Activated naive CD4-positive, alpha-beta T cell treated with anti-CD3 and anti-CD28 coated beads for 36 hours (primary cell): ENCODE results near the gene FYCO1. TPM values are rescaled to one million over a fixed set of nuclear protein-coding genes. Genes with fewer than 3 reads are reported as not detected.

ENCODE experiments used
- CTCF ChIA-PET: fragments of 350-600 bp; sonication (Branson Sonifier 250); formaldehyde crosslinking; loops from one replicate; lab custom pipeline; 2021; ENCODE audit warnings: antibody characterized with exemption; lab: Charles Lee
- DNase-seq: peaks from one replicate; pipeline ENCODE4 v3.0.0-alpha.2; 2020
- H3K27ac Mint-ChIP-seq: one replicate; pipeline ENCODE4 v1.8.0; 2021; ENCODE audit warnings: mild to moderate bottlenecking, mixed read lengths
- H3K27me3 Mint-ChIP-seq: one replicate; pipeline ENCODE4 v1.8.0; 2021; ENCODE audit warnings: low read depth, mixed read lengths
- H3K36me3 Mint-ChIP-seq: one replicate; pipeline ENCODE4 v1.8.0; 2021; ENCODE audit warnings: low read depth, mixed read lengths
- H3K4me1 Mint-ChIP-seq: one replicate; pipeline ENCODE4 v1.8.0; 2021; ENCODE audit warnings: low read depth, mixed read lengths
- H3K4me3 Mint-ChIP-seq: one replicate; pipeline ENCODE4 v1.8.0; 2021; ENCODE audit warnings: mild to moderate bottlenecking, moderate library complexity, mixed read lengths
- H3K9me3 Mint-ChIP-seq: one replicate; pipeline ENCODE4 v1.8.0; 2021; ENCODE audit warnings: mixed read lengths
- intact Hi-C: fragments of 100-400 bp; cut with micrococcal nuclease; formaldehyde crosslinking; loops from one replicate; pipeline ENCODE4 v1.15.1; 2023
- total RNA-seq, 2 experiments: library from RNA; stranded (reverse); gene quantifications; one replicate each; pipeline ENCODE4 v1.2.3, GENCODE V29; 2021

FYCO1 gene
- total RNA-seq, 2 experiments from 2014 or later = 10.2 to 10.5 TPM

- no peaks in the 10 kb centered on the region for H3K9me3 Mint-ChIP-seq
- CTCF ChIA-PET = interaction anchor here (15.3 kb wide), 1 partner anchor 145 kb away, joined by 263 read pairs; no protein-coding TSS in a partner anchor
- no peaks in the 10 kb centered on the region for H3K27me3 Mint-ChIP-seq
- no peak overlapping the region for H3K27ac Mint-ChIP-seq
- H3K36me3 Mint-ChIP-seq = peaks cover 46% of the 10 kb centered on the region
- DNase-seq = no peak
- intact Hi-C loops = no loop called here
- H3K4me1 Mint-ChIP-seq = no peaks in the 10 kb centered on the region
- no peak overlapping the region for H3K4me3 Mint-ChIP-seq
Observed at GRCh38 chr3:45933591-45933990, 62.0 kb downstream of the FYCO1 start.

GRCh38 chr3:45932112-45932511 is 63.5 kb downstream of the FYCO1 start:
- DNase-seq = no peak
- H3K27ac Mint-ChIP-seq = no peak overlapping the region
- no peaks in the 10 kb centered on the region for H3K27me3 Mint-ChIP-seq
- CTCF ChIA-PET = interaction anchor here (0.5 to 5.1 kb wide), 4 partner anchors 13 to 389 kb away, joined by 3 to 46 read pairs (median 22); no protein-coding TSS in a partner anchor
- H3K4me3 Mint-ChIP-seq = no peak overlapping the region
- intact Hi-C loops = no loop called here
- peaks cover 53% of the 10 kb centered on the region for H3K36me3 Mint-ChIP-seq
- no peaks in the 10 kb centered on the region for H3K4me1 Mint-ChIP-seq
- no peaks in the 10 kb centered on the region for H3K9me3 Mint-ChIP-seq

GRCh38 chr3:45931496-45931895 is 64.1 kb downstream of the FYCO1 start:
- no peaks in the 10 kb centered on the region for H3K4me1 Mint-ChIP-seq
- intact Hi-C loops = no loop called here
- CTCF ChIA-PET = interaction anchor here (1.0 to 5.1 kb wide), 3 partner anchors 13 to 170 kb away, joined by 3 to 46 read pairs (median 39); no protein-coding TSS in a partner anchor
- H3K27ac Mint-ChIP-seq = no peak overlapping the region
- H3K27me3 Mint-ChIP-seq = no peaks in the 10 kb centered on the region
- no peaks in the 10 kb centered on the region for H3K9me3 Mint-ChIP-seq
- no peak for DNase-seq
- H3K4me3 Mint-ChIP-seq = no peak overlapping the region
- peaks cover 54% of the 10 kb centered on the region for H3K36me3 Mint-ChIP-seq

GRCh38 chr3:45929042-45929679 is 66.5 kb downstream of the FYCO1 start:
- CTCF ChIA-PET = interaction anchor here (0.6 to 5.1 kb wide), 16 partner anchors 8 to 422 kb away, joined by 3 to 46 read pairs (median 4); no protein-coding TSS in a partner anchor

GRCh38 chr3:45927881-45928280 is 67.7 kb downstream of the FYCO1 start:
- no peak overlapping the region for H3K4me3 Mint-ChIP-seq
- CTCF ChIA-PET = interaction anchor here (0.8 to 5.1 kb wide), 6 partner anchors 9 to 254 kb away, joined by 3 to 46 read pairs (median 3); no protein-coding TSS in a partner anchor
- H3K36me3 Mint-ChIP-seq = peaks cover 50% of the 10 kb centered on the region
- intact Hi-C loops = loop anchor here (2.0 kb wide), 2 partner anchors 263 to 891 kb away; no protein-coding TSS in a partner anchor
- H3K27me3 Mint-ChIP-seq = no peaks in the 10 kb centered on the region
- no peak overlapping the region for H3K27ac Mint-ChIP-seq
- DNase-seq = no peak
- no peaks in the 10 kb centered on the region for H3K4me1 Mint-ChIP-seq
- H3K9me3 Mint-ChIP-seq = no peaks in the 10 kb centered on the region

More at GRCh38 chr3:45929042-45929679, 66.5 kb downstream of the FYCO1 start:
- Mint-ChIP-seq H3K27me3 (no peaks in the 10 kb centered on the region), H3K4me3 (no peak overlapping the region), H3K36me3 (peaks cover 48% of the 10 kb centered on the region), H3K4me1 (no peaks in the 10 kb centered on the region), H3K9me3 (no peaks in the 10 kb centered on the region), H3K27ac (no peak overlapping the region)
- intact Hi-C loops = loop anchor here (1.0 to 2.0 kb wide), 3 partner anchors 168 to 892 kb away; no protein-coding TSS in a partner anchor
- DNase-seq = peak; percentile 76

- H3K36me3 Mint-ChIP-seq = peaks cover 42% of the 10 kb centered on the region
Observed at GRCh38 chr3:45923755-45924154, 71.9 kb downstream of the FYCO1 start.

GRCh38 chr3:45922950-45923590 is 72.6 kb downstream of the FYCO1 start:
- intact Hi-C loops = no loop called here
- DNase-seq = no peak
- no peak overlapping the region for H3K27ac Mint-ChIP-seq
- H3K4me3 Mint-ChIP-seq = no peak overlapping the region
- no peaks in the 10 kb centered on the region for H3K9me3 Mint-ChIP-seq
- H3K36me3 Mint-ChIP-seq = peaks cover 40% of the 10 kb centered on the region
- H3K4me1 Mint-ChIP-seq = peaks cover 11% of the 10 kb centered on the region
- CTCF ChIA-PET = interaction anchor here (0.8 to 1.3 kb wide), 4 partner anchors 16 to 155 kb away, joined by 3 to 7 read pairs (median 4); no protein-coding TSS in a partner anchor
- no peaks in the 10 kb centered on the region for H3K27me3 Mint-ChIP-seq

More at GRCh38 chr3:45923755-45924154, 71.9 kb downstream of the FYCO1 start:
- CTCF ChIA-PET = interaction anchor here (1.3 kb wide), 1 partner anchor 154 kb away, joined by 3 read pairs; no protein-coding TSS in a partner anchor
- H3K27ac Mint-ChIP-seq = no peak overlapping the region
- no peaks in the 10 kb centered on the region for H3K27me3 Mint-ChIP-seq
- intact Hi-C loops = no loop called here
- H3K4me1 Mint-ChIP-seq = peaks cover 8% of the 10 kb centered on the region
- H3K4me3 Mint-ChIP-seq = no peak overlapping the region
- no peak for DNase-seq
- no peaks in the 10 kb centered on the region for H3K9me3 Mint-ChIP-seq

- no peak overlapping the region for H3K4me3 Mint-ChIP-seq
- peaks cover 11% of the 10 kb centered on the region for H3K4me1 Mint-ChIP-seq
- H3K27me3 Mint-ChIP-seq = no peaks in the 10 kb centered on the region
- CTCF ChIA-PET = interaction anchor here (1.0 to 1.1 kb wide), 2 partner anchors 9 to 17 kb away, joined by 3 to 7 read pairs; no protein-coding TSS in a partner anchor
- H3K27ac Mint-ChIP-seq = no peak overlapping the region
- no peak for DNase-seq
- no peaks in the 10 kb centered on the region for H3K9me3 Mint-ChIP-seq
- intact Hi-C loops = no loop called here
- peaks cover 30% of the 10 kb centered on the region for H3K36me3 Mint-ChIP-seq
Observed at GRCh38 chr3:45922039-45922326, 73.6 kb downstream of the FYCO1 start.

- Mint-ChIP-seq H3K27me3 (no peaks in the 10 kb centered on the region), H3K9me3 (no peaks in the 10 kb centered on the region), H3K36me3 (peaks cover 28% of the 10 kb centered on the region), H3K27ac (no peak overlapping the region), H3K4me1 (peaks cover 11% of the 10 kb centered on the region), H3K4me3 (no peak overlapping the region)
- CTCF ChIA-PET = interaction anchor here (1.1 to 2.1 kb wide), 2 partner anchors 9 to 157 kb away, joined by 3 to 14 read pairs; no protein-coding TSS in a partner anchor
- intact Hi-C loops = no loop called here
- no peak for DNase-seq
Observed at GRCh38 chr3:45921158-45922038, 74.2 kb downstream of the FYCO1 start.

- peaks cover 13% of the 10 kb centered on the region for H3K36me3 Mint-ChIP-seq
- peaks cover 31% of the 10 kb centered on the region for H3K4me1 Mint-ChIP-seq
- H3K9me3 Mint-ChIP-seq = no peaks in the 10 kb centered on the region
- intact Hi-C loops = loop anchor here (5.0 to 10.0 kb wide), 4 partner anchors 75 to 405 kb away; partner anchors contain the start of genes LIMD1 and LZTFL1
- DNase-seq = no peak
- H3K27me3 Mint-ChIP-seq = peaks cover 6% of the 10 kb centered on the region
- no peak overlapping the region for H3K4me3 Mint-ChIP-seq
- H3K27ac Mint-ChIP-seq = no peak overlapping the region
- CTCF ChIA-PET = interaction anchor here (0.7 kb wide), 1 partner anchor 155 kb away, joined by 3 read pairs; no protein-coding TSS in a partner anchor
Observed at GRCh38 chr3:45917146-45917898, 78.3 kb downstream of the FYCO1 start.
